ENCODE data around the gene SPARC. TPM values are rescaled to one million over a fixed set of nuclear protein-coding genes. Genes with fewer than 3 reads are reported as not detected.

Gene SPARC
- total RNA-seq, 6 experiments from 2014 or later, result 62.2 to 277 (median 109) TPM

- Histone ChIP-seq H3K36me3 (no peaks in the 10 kb centered on the region), H3K27me3 (no peaks in the 10 kb centered on the region), H3K4me1 (peaks cover 0 to 5% (median 0%) of the 10 kb centered on the region in 4 donors), H3K27ac (peak overlapping the region in 2 of 3 donors; percentile 55 to 57), H3K9me3 (no peaks in the 10 kb centered on the region), H3K4me3 (no peak overlapping the region)
- DNase-seq (no peak), ATAC-seq (no peak)
- TF ChIP-seq POLR2A (IDR thresholded peaks at IDR 0.05) (no peak), CTCF (IDR thresholded peaks at IDR 0.05) (no peak)
- WGBS (ENCODE audit: insufficient coverage, low coverage, low lambda C conversion rate, missing lambda C conversion rate), result 56% methylated on average over 3 of the region's 5 CpGs
- intact Hi-C loops (cut with DNase I), result no loop called here
Observed at GRCh38 chr5:151678713-151679112, 8.0 kb downstream of the SPARC start.

- WGBS (ENCODE audit: insufficient coverage, low coverage, low lambda C conversion rate, missing lambda C conversion rate), result 36% methylated on average over 6 of the region's 6 CpGs
- ATAC-seq (peak; percentile 55 to 82 (median 66)), DNase-seq (no peak)
- H3K36me3 ChIP-seq, result no peaks in the 10 kb centered on the region
- peaks cover 0 to 5% (median 0%) of the 10 kb centered on the region in 4 donors for H3K4me1 ChIP-seq
- intact Hi-C loops (cut with DNase I), result no loop called here
- no peaks in the 10 kb centered on the region for H3K27me3 ChIP-seq
- peak overlapping the region; percentile 55 to 86 (median 57) for H3K27ac ChIP-seq
- TF ChIP-seq CTCF (IDR thresholded peaks at IDR 0.05) (no peak), POLR2A (IDR thresholded peaks at IDR 0.05) (no peak)
- no peak overlapping the region for H3K4me3 ChIP-seq
- no peaks in the 10 kb centered on the region for H3K9me3 ChIP-seq
Observed at GRCh38 chr5:151677776-151678545, 8.8 kb downstream of the SPARC start.

GRCh38 chr5:151676719-151677118, 10.0 kb downstream of the SPARC start:
- H3K27ac ChIP-seq, result peak overlapping the region; percentile 55 to 86 (median 57)
- H3K4me3 ChIP-seq, result no peak overlapping the region
- ATAC-seq, result peak; percentile 9 to 42 (median 14)
- H3K9me3 ChIP-seq, result no peaks in the 10 kb centered on the region
- TF ChIP-seq POLR2A (IDR thresholded peaks at IDR 0.05), result no peak
- no peak for TF ChIP-seq CTCF (IDR thresholded peaks at IDR 0.05)
- no peak for DNase-seq
- peaks cover 0 to 5% (median 0%) of the 10 kb centered on the region in 4 donors for H3K4me1 ChIP-seq
- intact Hi-C loops (cut with DNase I), result no loop called here
- whole genome bisulfite sequencing (ENCODE audit: insufficient coverage, low coverage, low lambda C conversion rate, missing lambda C conversion rate), result 27% methylated on average over 2 of the region's 2 CpGs
- H3K36me3 ChIP-seq, result no peaks in the 10 kb centered on the region
- H3K27me3 ChIP-seq, result no peaks in the 10 kb centered on the region

- intact Hi-C loops (cut with DNase I), result no loop called here
- no peaks in the 10 kb centered on the region for H3K9me3 ChIP-seq
- peak overlapping the region; percentile 57 to 86 (median 61) for H3K27ac ChIP-seq
- peaks cover 0 to 5% (median 0%) of the 10 kb centered on the region in 4 donors for H3K4me1 ChIP-seq
- H3K27me3 ChIP-seq, result no peaks in the 10 kb centered on the region
- H3K4me3 ChIP-seq, result no peak overlapping the region
- DNase-seq (no peak), ATAC-seq (peak in 2 of 4 donors; percentile 7 to 19)
- H3K36me3 ChIP-seq, result no peaks in the 10 kb centered on the region
- no peak for TF ChIP-seq POLR2A (IDR thresholded peaks at IDR 0.05)
Observed at GRCh38 chr5:151676314-151676712, 10.4 kb downstream of the SPARC start.

- H3K27me3 ChIP-seq, result no peaks in the 10 kb centered on the region
- peak overlapping the region; percentile 57 to 86 (median 61) for H3K27ac ChIP-seq
- intact Hi-C loops (cut with DNase I), result no loop called here
- ATAC-seq (peak; percentile 29 to 54 (median 44)), DNase-seq (no peak)
- WGBS (ENCODE audit: insufficient coverage, low coverage, low lambda C conversion rate, missing lambda C conversion rate), result 57% methylated on average over 3 of the region's 3 CpGs
- no peak for TF ChIP-seq CTCF (IDR thresholded peaks at IDR 0.05)
- TF ChIP-seq POLR2A (IDR thresholded peaks at IDR 0.05), result no peak
- H3K36me3 ChIP-seq, result no peaks in the 10 kb centered on the region
- H3K9me3 ChIP-seq, result no peaks in the 10 kb centered on the region
- H3K4me1 ChIP-seq, result peaks cover 0 to 5% (median 0%) of the 10 kb centered on the region in 4 donors
- no peak overlapping the region for H3K4me3 ChIP-seq
Observed at GRCh38 chr5:151675611-151676313, 11.0 kb downstream of the SPARC start.
